ENCODE measurements around the gene MSL1. TPM values are rescaled to one million over a fixed set of nuclear protein-coding genes. Genes with fewer than 3 reads are reported as not detected.

The MSL1 gene
- total and polyA plus RNA-seq, 9 of the 15 experiments (the other 6 are each of a cell fraction or from before 2014, with no cell fraction given), result 13.8 to 120 (median 61.9) TPM

GRCh38 chr17:40177275-40177874 lies 55.6 kb downstream of the MSL1 start, which contains the start of gene RAPGEFL1 (continued):
- TF ChIP-seq KAT7 (CRISPR knock-in tag; IDR thresholded peaks at IDR 0.05; ENCODE audit: borderline replicate concordance) (0 out of 2 replicates have a peak, but pooled peaks have one; percentile 42), EP400 (IDR thresholded peaks at IDR 0.05) (peak; percentile 35; the same call in 1 of the 2 replicates), ZBTB12 (CRISPR knock-in tag; IDR thresholded peaks at IDR 0.05) (no peak), NFIC (IDR thresholded peaks at IDR 0.05) (peak; percentile 63), GATAD2B (IDR thresholded peaks at IDR 0.05; ENCODE audit: borderline replicate concordance) (0 out of 2 replicates have a peak, but pooled peaks have one; percentile 54), FOXA3 (CRISPR knock-in tag; conservative IDR thresholded peaks at IDR 0.05 in 1 of 2, IDR thresholded peaks at IDR 0.05 in 1 of 2) (0 out of 4 replicates have a peak, but pooled peaks of 1 of the 2 experiments have one; percentile 16), POLR2AphosphoS5 (IDR thresholded peaks at IDR 0.05; ENCODE audit: control insufficient read depth, insufficient read depth, low read depth, low read length) (peak; percentile 47; the same call in 1 of the 2 replicates), ZNF445 (CRISPR knock-in tag; IDR thresholded peaks at IDR 0.05; ENCODE audit: low read depth) (no peak), MAZ (CRISPR knock-in tag; conservative IDR thresholded peaks at IDR 0.05 in 1 of 2, IDR thresholded peaks at IDR 0.05 in 1 of 2) (peak; percentile 48 to 52; a peak in 3 of 4 replicates), JUND (IDR thresholded peaks at IDR 0.05; ENCODE audit: borderline replicate concordance, low read depth, low read length) (0 out of 2 replicates have a peak, but pooled peaks have one; percentile 2), JUND (tag; IDR thresholded peaks at IDR 0.05; ENCODE audit: borderline replicate concordance, low read depth, low read length) (no peak), CBX3 (IDR thresholded peaks at IDR 0.05; ENCODE audit: borderline replicate concordance in 1 of 2, low read length in 2 of 2) (peak in 1 of 2 experiments; percentile 60; a peak in 1 of 3 replicates), MAX (CRISPR knock-in tag; IDR thresholded peaks at IDR 0.05) (peak; percentile 80), FIP1L1 (IDR thresholded peaks at IDR 0.05; ENCODE audit: low read depth, low read length, poor library complexity, severe bottlenecking) (peak; percentile 15), RBFOX2 (IDR thresholded peaks at IDR 0.05; ENCODE audit: low read depth, low read length) (peak; percentile 49), ZNF592 (IDR thresholded peaks at IDR 0.05) (peak; percentile 67), RB1 (IDR thresholded peaks at IDR 0.05; ENCODE audit: low read depth) (peak; percentile 51; the same call in 1 of the 2 replicates), ZBTB7A (IDR thresholded peaks at IDR 0.05; ENCODE audit: borderline replicate concordance, control insufficient read depth, low read depth, low read length) (peak; percentile 34; the same call in 1 of the 2 replicates), HMGXB4 (CRISPR knock-in tag; IDR thresholded peaks at IDR 0.05) (no peak)
